GM20431 (cell line): ENCODE results near the gene LAMP1.
"Not testable (repeated sequence)": the region's sequence is repeated elsewhere in the genome, so short reads cannot be mapped to it uniquely, and the experiment has no call there.

ENCODE experiments used
- in situ Hi-C: fragments of 300-500 bp; cut with MseI, MboI; formaldehyde crosslinking; loops from one replicate; pipeline ENCODE4 v1.15.0; 2020; ENCODE audit warnings: low sequenced_read_pairs; ENCODE audit not compliant: unreplicated experiment

The LAMP1 gene, protein sequence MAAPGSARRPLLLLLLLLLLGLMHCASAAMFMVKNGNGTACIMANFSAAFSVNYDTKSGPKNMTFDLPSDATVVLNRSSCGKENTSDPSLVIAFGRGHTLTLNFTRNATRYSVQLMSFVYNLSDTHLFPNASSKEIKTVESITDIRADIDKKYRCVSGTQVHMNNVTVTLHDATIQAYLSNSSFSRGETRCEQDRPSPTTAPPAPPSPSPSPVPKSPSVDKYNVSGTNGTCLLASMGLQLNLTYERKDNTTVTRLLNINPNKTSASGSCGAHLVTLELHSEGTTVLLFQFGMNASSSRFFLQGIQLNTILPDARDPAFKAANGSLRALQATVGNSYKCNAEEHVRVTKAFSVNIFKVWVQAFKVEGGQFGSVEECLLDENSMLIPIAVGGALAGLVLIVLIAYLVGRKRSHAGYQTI

DNA sequence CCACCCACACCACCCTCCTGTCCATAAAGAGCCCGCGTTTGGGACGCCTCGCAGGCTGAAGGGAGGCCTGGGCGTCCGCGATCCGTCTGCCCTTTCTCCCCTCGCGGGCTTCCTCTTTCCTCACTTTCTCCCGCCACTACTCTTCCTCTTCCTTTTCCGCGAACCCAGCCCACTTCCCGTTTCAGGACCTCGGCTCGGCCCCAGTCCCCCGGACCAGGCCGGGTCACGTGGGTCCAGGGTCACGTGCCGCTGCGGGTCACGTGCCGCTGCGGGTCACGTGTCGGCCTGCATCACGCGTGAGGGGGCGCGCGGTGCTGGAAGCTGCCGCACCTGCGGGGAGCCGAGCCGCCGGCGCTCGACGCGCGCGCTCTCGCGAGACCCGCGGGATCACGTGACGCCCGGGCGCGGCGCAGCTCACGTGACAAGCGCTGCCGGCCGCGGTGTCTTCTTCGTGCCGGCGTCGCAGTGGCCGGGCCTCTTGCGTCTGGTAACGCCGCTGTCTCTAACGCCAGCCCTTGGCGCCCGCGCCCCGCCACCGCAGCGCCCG is at the start of gene LAMP1:
TSS of gene LAMP1 (plus strand) at position 417 of the 547 bp plus-strand sequence. CDS start 196 bp downstream, outside the sequence.
- in situ Hi-C loops: no loop called here

DNA sequence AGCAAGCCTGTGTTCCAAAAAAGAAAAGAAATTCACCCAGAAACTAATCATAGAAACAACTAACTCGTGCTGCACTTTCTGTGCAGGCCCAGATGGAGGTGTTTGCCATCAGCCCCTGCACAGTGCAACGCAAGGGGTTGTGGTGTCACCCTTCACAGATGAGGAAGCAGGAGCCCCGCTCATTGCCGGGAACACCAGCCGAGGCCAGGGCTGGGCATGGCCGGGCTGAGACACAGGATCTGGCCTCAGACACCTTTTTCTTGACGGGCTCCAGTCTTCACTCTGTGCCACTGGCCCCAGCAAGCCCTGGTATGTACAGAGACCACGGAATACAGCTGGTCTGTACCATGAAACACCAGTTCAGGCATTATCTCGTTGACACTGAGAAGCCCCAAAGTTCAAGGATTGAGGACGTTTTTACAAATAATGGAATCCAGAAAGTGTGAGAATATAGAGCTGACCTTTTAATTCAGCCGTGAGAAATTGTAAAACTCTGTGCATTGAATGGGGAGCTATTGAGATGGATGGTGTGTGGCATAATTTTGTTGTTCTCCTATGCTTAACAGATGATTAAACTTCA is 44.4 kb upstream of the LAMP1 start:
- in situ Hi-C loops: no loop called here

DNA sequence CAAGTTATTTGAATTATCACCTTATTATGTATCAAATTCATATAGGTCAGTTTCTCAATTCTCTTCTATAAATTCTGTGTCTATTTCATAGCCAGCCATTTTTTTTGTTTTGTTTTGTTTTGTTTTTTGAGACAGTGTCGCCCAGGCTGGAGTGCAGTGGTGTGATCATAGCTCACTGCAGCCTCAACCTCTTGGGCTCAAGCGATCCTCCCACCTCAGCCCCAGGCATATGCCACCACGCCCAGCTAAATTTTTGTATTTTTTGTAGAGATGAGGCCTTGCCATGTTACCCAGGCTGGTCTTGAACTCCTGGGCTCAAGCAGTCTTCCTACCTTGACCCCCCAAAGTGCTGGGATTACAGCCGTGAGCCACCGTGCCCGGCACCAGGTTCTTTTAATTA is 39.1 kb upstream of the LAMP1 start:
- in situ Hi-C loops: not testable (repeated sequence)

DNA sequence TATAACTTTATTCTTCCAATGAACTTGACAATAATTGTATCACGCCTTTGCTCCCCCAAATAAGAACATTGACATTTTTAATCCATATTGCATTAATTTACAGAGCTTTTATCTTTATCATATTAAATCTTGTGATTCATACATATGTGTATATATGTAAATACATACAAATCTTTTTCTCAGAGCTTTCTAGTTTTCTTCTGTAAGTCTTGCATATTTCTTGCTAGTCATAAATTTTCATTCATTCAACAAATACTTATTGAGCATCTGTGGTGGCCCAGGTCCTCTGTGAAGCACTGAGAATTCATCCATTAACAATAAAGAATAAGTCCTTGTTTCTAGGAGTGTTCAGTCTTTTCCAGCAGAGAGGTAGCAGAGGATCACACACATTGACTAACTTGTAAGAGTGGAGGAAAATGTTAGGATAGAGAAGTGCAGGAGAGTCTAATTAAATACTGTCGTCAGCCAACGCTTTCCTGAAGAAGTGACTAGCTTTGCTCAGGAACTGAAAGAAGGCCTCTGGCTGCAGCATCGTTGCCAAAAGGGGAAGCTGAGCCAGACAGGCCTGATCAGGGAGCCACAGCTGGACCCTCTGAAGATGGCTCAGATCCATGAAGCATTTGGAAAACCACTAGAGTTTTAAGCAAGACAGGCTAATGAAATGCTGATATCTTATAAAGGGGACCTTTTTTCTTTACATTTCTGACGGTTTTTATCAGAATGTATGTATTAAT is 38.6 kb upstream of the LAMP1 start:
- in situ Hi-C loops: no loop called here

DNA sequence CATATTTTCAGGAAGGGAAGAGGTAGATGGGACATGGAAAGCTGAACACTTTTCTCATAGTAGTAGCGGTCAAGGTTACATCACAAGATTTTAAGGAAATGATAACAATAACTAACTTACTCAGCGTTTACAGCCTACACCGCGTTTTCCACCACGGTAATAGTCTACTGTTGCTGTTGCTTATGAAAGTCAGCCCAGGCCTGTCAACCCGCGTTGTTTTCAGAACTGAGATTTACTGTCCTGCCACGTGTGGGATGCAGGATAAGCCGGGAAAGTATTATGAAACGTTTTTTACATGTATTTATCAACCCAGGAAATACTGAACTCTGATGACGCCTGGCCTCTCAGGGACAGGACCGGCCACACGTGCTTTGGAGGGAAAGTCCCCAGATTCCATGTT is 36.0 kb upstream of the LAMP1 start:
- in situ Hi-C loops: no loop called here

DNA sequence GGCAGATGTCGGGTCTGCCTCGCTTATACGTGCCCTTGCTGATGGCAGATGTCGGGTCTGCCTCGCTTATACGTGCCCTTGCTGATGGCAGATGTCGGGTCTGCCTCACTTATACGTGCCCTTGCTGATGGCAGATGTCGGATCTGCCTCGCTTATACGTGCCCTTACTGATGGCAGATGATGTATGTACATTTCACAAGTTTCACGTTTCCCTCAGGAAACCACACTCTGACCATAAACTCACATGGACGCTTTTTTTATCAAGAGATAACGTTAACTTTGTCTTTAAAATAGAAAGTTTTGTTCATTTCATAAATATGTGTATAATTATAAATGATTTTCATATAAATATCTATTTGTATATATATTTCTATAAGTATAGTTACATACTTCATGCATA is 34.0 kb upstream of the LAMP1 start:
- in situ Hi-C loops: not testable (repeated sequence)

DNA sequence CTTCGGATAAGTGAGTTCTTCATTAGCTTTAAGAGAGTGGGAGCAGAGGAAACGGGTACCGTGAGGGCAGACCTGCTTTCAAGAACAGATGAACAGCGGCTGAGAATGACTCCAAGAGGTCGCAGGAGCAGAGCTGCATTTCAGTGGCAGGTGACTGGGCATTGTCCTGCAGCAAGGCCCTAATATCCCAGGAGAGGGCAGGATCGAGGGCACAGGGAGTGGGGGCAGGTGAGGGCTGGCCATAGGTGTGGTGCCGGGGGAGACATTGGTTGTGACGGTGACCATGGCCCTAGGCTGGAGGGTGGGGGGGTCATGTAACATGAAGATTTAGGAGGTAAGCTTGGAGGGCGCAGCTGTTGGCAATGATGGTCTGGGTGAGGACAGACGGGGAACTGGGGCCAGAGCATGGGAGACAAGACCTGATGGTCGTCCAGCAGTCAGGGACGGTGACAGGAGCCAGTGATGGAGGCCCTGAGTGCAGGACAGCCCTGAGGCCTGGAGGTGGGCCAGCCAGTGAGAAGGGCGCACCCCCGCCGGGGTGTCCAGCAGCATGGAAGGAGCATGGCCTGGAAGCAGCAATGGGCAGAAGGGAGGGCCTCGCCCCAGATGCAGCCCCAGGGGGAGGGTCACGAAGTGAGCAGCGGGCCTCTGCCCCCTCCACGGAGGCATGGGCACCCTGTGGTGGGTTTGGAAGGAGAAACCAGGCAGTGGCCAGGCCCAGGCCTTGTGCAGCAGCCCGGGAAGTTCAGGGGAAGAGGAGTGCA is 29.2 kb upstream of the LAMP1 start:
- in situ Hi-C loops: no loop called here

DNA sequence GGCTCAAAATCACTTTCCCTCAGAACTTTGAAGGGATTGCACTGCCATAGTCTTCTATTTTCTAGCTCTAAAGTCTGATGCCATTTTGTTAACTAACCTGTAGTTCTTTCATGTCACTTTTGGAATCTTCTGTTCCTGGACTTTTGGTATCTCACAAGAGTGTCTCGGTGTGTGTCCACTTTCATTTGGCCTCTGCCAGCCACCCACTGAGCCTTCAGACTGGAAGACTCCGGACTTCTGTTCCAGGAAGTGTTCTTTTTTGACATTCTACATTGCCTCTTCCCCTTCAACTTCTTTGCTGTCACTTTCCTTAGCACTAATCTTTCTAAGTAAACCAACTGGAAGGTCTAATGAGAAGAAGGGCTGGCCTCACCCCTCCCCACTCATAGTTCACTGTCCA is 25.0 kb upstream of the LAMP1 start:
- in situ Hi-C loops: no loop called here

DNA sequence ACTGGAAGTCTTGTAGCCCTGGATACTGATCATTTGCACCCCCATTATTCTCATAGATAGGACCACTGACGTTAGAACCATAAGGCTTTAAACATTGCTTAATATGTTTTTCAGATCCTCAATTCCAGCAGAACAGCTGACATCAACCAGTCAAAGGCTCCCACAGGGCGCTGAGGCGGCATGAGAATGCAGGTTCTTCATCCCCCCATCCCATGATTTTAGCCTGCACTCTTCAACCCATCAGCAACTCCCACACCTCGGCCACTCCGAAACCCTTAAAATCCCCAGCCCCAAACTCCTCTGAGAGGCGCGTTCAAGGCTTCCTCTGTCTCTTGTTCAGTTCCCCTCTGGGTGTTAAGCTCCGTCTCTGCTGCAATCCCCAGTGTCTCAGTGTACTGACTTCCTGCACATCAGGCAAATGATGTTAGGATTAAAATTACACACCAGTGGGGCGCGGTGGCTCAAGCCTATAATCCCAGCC is 24.3 kb upstream of the LAMP1 start:
- in situ Hi-C loops: no loop called here

DNA sequence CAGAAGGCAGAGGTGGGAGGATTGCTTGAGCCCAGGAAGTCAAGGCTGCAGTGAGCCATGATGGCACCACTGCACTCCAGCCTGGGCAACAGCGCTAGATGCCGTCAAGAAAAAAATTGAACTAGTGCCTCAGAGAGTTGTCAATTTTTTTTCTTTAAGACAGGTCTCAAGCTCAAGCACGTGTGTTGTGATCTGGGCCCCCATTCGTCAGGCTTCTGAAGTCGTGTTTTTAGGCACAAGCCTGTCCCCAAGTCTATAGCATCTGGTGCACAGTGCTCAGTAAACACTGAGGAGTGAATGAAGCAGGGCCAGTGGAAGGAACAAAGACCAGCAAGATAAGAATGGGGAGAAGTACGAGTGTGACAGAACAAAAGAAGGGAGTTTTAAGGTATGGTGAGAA is 23.7 kb upstream of the LAMP1 start:
- in situ Hi-C loops: no loop called here

DNA sequence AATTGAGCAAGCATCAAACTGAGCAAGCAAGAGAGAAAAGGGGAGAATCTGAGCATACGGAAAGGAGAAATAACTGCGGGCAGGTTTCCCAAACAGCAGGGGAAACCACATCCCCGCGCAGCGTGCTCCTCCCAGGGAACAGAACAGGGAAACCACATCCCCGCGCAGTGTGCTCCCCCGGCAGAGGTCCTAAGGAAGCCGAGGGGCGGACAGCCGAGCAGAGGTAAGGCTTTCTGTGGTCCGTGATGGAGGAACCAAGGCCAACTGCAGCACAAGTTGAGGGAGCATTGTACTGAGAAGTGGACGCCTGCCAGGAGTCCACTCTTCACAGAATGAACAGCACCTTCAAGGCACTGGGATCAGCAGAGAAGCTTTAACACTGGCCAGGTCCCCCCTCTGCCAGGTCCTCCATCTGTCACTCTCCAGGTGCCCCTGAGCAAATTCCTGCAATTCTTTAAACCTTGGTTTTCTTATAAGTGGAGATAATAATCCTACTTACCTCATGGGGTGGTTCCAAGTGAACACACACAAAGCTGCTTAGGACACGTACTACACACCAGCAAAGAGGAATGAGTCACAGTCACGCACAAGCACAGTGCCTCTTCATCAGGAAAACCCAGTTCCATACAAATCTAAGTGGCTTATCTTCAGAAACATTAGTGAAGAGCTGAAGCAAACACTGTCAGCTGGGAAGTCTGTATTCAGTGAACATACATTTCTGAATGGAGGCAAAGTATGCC is 23.0 kb upstream of the LAMP1 start:
- in situ Hi-C loops: no loop called here

DNA sequence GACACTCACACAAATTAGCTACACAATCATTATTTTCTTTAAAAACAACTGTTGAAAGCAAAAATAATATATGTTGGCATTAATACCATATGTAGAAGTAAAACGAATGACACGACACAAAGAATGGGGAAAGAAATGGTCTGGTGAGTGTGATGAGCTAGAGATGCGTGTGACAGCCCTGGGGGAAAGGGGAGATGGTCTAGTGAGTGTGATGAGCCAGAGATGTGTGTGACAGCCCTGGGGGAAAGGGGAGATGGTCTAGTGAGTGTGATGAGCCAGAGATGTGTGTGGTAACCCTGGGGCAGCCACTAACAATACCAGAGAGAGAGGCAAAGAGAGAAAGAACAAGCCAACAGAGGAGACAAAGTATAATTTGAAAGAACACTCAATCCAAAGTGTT is 22.3 kb upstream of the LAMP1 start:
- in situ Hi-C loops: no loop called here

DNA sequence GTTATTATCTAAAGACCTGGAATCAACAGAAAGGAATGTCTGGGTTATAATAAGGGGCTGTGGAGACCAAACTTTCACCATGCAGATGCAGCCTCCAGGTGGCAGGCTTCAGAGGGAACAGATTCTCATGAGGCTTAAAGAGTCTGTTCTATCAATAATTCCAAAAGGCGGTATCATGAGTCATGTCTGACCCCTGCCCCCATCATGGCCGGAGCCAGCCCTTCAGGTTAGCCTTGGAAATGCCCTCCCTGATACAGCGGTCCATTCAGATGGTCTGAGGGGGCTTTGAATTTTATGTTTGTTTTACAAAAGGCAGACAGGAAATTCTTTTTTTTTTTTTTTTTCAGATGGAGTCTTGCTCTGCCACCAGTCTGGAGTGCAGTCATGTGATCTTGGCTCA is 21.7 kb upstream of the LAMP1 start:
- in situ Hi-C loops: no loop called here

DNA sequence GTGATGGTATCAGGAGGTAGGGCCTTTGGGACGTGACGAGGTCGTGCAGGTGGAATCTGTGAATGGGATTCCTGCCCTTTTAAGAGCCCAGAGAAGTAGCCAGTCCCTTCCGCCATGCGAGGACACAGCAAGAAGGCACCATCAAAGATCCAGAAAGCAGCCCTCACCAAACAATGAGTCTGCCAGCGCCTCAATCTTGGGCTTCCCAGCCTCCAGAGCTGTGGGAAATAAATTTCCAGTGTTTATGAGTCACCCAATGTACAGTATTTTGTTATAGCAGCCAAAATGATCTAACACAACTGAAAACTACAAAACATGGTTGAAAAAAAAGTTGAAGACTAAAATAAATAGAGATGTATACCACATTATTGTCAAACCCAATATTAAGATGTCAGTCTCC is 16.9 kb upstream of the LAMP1 start:
- in situ Hi-C loops: no loop called here

DNA sequence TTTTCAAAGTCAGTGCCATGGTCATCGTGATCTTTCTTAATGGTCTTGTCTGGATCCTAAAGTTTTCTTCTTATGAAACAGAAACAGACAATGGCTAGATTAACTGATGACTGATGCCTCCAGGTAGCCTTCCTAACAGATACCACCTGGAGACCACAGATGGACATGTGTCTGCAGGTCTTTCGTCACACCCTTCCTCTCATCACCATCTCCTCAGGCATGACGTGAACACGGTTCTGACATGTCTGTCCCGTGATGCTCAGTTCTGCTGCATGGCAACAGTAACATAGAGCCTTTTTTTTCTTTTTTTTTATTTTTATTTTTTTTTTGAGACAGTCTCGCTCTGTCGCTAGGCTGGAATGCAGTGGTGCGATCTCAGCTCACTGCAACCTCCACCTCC is 13.1 kb upstream of the LAMP1 start:
- in situ Hi-C loops: no loop called here

DNA sequence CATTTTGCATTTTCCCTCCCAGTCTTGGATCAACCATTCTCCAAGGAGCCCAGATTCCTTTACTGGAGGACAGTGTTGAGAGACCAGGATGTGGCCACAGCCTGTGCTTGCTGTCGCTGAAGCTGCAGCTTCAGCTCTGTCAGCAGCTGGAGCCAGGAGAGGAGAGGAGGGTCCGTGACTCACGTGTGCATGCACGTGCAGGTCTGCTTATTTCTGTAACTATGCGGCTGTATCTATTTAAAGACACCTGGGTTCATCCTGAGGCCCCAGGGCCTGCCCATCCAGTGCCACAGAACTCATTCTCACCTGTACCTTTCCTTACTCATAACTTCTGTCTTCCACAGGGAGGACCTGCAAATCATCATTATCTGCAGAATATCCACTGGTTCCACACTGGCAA is 8.2 kb upstream of the LAMP1 start:
- in situ Hi-C loops: no loop called here

DNA sequence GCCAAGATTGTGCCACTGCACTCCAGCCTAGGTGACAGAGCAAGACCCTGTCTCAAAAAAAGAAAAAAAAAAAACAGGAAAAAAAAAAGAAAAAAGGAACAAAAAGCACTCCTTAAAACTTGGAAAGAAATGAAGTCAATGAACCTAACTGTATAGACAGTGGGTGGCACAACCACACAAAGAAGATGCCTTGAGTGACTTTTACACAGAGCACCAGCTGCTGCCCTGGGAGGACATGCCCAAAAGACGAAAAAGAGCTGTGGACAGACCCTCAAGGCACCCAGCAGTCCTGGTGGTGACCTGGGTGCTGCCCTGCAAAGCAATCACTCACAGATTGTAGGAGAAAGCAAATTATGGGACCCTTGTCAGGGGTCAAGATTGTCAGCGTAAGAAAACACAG is 5.9 kb upstream of the LAMP1 start:
- in situ Hi-C loops: no loop called here

DNA sequence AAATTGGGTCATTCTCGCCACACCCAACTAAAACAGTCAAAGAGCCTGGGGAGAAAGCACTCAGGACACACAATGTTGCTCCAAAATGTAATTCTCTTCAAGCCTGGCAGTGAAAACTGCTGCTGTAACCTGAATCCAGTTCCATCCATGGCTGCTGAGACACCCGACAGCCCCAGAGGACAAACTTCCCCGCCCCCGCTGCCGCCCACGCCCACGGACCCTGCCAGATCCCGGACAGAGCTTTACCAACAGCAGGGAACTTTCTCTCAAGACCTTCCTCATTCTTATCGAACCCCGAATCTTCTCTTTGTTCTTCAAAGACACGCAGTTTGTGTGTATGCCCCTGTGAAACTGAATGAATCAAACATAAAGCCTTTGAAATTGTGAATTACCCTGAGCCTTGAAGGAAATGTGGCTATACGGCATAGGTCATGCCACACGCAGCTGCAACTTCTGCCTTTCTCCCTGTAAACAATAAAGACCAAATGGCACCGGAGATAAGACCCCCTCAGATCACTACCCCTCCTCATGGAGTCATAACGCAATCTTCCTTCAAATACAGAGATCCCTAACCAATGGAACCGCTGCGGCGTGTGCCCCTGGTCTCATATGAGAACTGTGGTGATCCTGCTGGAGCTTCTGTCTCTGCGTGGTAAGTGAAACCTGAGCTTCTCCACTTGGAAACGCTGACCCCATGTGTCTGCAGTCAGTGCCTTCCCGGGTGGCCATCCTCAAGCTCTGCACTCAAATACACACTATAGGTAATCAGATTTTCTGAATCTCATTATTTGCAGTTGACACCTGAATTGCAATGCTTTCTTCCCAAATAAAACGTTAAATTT is 4.8 kb upstream of the LAMP1 start:
- in situ Hi-C loops: no loop called here

DNA sequence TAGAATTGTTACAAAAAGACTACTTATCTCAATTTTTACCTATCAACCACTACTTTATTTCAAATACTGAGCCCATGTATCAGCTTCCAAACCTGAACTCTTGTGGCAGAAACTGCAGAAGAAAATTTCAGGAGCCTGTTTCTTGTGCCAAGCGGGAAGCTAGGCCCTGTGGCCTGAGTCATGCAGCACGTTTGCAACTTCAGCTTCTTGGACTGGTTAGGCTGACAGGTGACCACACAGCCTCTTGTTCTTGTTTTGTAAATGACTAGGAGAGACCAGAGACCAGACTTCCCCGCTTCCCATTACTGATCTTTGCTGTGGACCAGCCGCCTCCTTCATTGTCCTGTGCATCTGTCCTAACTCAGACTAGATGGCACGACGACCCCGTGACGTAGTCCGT is 3.4 kb upstream of the LAMP1 start:
- in situ Hi-C loops: no loop called here
